ENCODE results near the gene ACAA1.

Gene ACAA1

GRCh38 chr3:38154625-38155255, 17.8 kb upstream of the ACAA1 start:
- FAIRE-seq = no peak
- no peak for DNase-seq (ENCODE audit: insufficient read length, low spot score)

GRCh38 chr3:38154033-38154494, 17.1 kb upstream of the ACAA1 start:
- DNase-seq (ENCODE audit: insufficient read length, low spot score) = no peak
- no peak for FAIRE-seq

- FAIRE-seq (no peak), DNase-seq (ENCODE audit: insufficient read length, low spot score) (no peak)
Observed at GRCh38 chr3:38153221-38153620, 16.3 kb upstream of the ACAA1 start.

GRCh38 chr3:38152609-38153008, 15.7 kb upstream of the ACAA1 start:
- FAIRE-seq = no peak
- DNase-seq (ENCODE audit: insufficient read length, low spot score) = no peak

GRCh38 chr3:38151667-38152265, 14.8 kb upstream of the ACAA1 start:
- FAIRE-seq (peak; percentile 8), DNase-seq (ENCODE audit: insufficient read length, low spot score) (no peak)

GRCh38 chr3:38150780-38151528, 14.0 kb upstream of the ACAA1 start:
- FAIRE-seq = peak; percentile 11
- DNase-seq (ENCODE audit: insufficient read length, low spot score) = no peak

GRCh38 chr3:38149708-38150107, 12.8 kb upstream of the ACAA1 start:
- DNase-seq (ENCODE audit: insufficient read length, low spot score) (no peak), FAIRE-seq (no peak)

- FAIRE-seq (no peak), DNase-seq (ENCODE audit: insufficient read length, low spot score) (no peak)
Observed at GRCh38 chr3:38148311-38148882, 11.5 kb upstream of the ACAA1 start.

GRCh38 chr3:38147421-38147820, 10.5 kb upstream of the ACAA1 start:
- DNase-seq (ENCODE audit: insufficient read length, low spot score) (no peak), FAIRE-seq (no peak)

GRCh38 chr3:38146504-38146903, 9.6 kb upstream of the ACAA1 start:
- DNase-seq (ENCODE audit: insufficient read length, low spot score) (no peak), FAIRE-seq (no peak)

GRCh38 chr3:38143511-38143910, 6.6 kb upstream of the ACAA1 start:
- FAIRE-seq (no peak), DNase-seq (ENCODE audit: insufficient read length, low spot score) (no peak)

GRCh38 chr3:38142959-38143358, 6.0 kb upstream of the ACAA1 start:
- no peak for DNase-seq (ENCODE audit: insufficient read length, low spot score)
- FAIRE-seq = no peak

GRCh38 chr3:38141952-38142273, 5.0 kb upstream of the ACAA1 start:
- no peak for DNase-seq (ENCODE audit: insufficient read length, low spot score)

GRCh38 chr3:38141173-38141951, 4.4 kb upstream of the ACAA1 start:
- DNase-seq (ENCODE audit: insufficient read length, low spot score) = no peak
- no peak for FAIRE-seq

More at GRCh38 chr3:38141952-38142273, 5.0 kb upstream of the ACAA1 start:
- FAIRE-seq = no peak

- FAIRE-seq (no peak), DNase-seq (ENCODE audit: insufficient read length, low spot score) (no peak)
Observed at GRCh38 chr3:38140326-38141172, 3.6 kb upstream of the ACAA1 start.

- DNase-seq (ENCODE audit: insufficient read length, low spot score) = no peak
- no peak for FAIRE-seq
Observed at GRCh38 chr3:38139652-38140051, 2.7 kb upstream of the ACAA1 start.

- FAIRE-seq (peak; percentile 63), DNase-seq (ENCODE audit: insufficient read length, low spot score) (no peak)
Observed at GRCh38 chr3:38139191-38139590, 2.3 kb upstream of the ACAA1 start.

- FAIRE-seq (peak; percentile 57), DNase-seq (ENCODE audit: insufficient read length, low spot score) (peak; percentile 63)
Observed at GRCh38 chr3:38138349-38139190, 1.6 kb upstream of the ACAA1 start, which contains the start of gene MYD88. Gene MYD88 (plus strand): TSS chr3:38138661. CDS start chr3:38138701, 40 bp downstream.

Measured in GM19239 (cell line).